Non-pigmented ciliary epithelial cell (primary cell): ENCODE data around the gene SGMS1.

ENCODE experiments used
- DNase-seq: peaks from one replicate; pipeline ENCODE4 v3.0.0-alpha.2; 2010; ENCODE audit warnings: low read depth

SGMS1 gene

DNA sequence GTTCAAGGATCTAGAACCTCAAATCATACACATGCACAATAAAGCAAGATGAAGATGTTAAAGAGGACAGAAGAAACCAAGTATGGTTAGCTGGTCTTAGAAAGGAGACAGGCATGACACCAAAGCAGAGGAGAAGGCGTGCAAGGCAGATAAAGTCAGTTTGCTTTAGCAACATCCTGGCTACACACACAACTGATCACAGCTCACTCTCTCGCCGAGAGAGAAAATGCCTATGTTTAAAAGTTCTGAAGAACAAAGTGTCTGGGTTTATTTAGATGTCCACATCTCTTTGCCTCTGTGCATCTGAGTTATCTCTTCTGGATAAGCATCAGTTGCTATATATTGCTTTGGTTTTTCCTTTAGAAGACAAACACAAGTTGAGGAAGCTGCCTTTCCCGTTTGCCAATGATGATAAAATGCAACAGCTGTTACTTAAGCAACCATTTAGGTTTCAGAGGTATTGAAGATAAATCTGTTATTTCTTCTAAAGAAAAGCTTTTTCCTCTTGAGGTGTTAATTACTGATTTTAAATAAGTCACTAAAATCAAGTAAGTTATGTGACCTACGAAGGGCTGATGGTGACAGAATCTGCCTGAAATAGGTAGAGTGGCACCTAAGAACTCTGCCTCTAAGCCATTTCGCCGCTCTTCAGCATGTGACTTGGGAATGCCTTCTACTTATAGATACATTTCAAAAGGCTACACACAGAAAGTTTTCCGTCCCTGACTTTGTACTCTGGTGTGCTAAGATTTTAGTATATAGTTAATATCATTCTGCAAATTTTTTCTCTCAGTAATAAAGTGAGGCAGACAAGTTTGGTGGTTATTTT is 226.2 kb downstream of the SGMS1 start:
- DNase-seq = no peak

DNA sequence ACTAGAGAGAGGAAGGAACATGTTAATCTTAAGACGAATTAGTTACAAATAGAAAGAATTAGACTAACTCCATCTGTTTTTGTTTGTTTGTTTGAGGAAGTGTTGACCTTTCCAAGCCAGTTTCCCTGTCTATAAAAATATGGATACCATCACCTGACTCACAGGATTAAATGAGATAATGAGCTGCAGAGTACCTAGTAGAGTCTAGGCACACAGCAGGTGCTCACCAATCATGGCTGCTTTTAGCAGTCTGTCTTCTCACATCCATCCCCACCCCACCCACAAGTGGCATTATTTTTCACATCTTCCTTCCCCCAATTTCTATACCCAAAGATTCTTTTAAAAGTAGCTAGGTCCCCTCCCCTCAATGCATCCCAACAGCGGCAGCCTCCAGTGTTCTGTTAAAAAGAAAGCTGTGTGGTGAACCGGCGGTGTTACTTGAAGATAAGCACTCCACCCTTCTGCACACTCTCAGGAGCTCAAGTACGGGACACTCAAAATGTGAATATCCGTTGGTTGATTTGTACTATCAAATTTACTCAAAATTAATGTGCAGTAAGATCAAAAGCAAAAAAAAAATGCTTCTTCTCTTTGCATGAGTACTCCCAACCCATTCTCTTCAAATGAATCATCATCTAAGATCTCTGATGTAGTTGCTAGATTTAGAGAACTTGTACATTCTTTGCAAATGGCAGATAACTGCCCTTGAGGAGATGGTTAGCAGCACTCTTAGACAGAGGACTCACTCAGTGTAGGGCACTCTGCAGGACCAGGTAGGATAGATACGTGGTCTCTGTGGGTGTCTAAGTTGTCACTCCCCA is 227.1 kb downstream of the SGMS1 start:
- DNase-seq = no peak

- DNase-seq = no peak
Measured at GRCh38 chr10:50395851-50396250, 227.9 kb downstream of the SGMS1 start.

- DNase-seq = no peak
Measured at GRCh38 chr10:50395271-50395670, 228.5 kb downstream of the SGMS1 start.

- DNase-seq = no peak
Measured at GRCh38 chr10:50394832-50395231, 228.9 kb downstream of the SGMS1 start.

- no peak for DNase-seq
Measured at GRCh38 chr10:50393784-50394467, 229.8 kb downstream of the SGMS1 start.

- no peak for DNase-seq
Measured at GRCh38 chr10:50392966-50393718, 230.6 kb downstream of the SGMS1 start.

DNA sequence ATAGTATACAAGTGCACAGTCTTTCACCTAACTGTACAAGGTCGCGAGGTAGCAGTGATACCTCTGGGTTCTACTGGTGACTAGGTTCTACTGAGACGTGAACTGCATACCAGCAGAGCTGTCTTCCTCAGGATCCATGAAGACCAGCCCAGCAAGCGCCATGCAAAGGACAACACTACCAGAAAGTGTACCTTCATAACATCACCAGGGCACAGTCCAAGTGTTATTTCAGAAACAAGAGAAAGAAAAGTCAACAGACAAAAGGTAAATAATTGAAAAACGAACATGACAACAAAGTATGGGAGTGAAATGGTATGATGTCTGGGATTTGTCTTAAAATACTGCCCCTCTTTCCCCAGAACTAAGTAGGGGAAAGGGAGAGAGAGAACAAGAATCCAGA is 231.3 kb downstream of the SGMS1 start:
- DNase-seq = no peak

- no peak for DNase-seq
Measured at GRCh38 chr10:50390302-50390701, 233.5 kb downstream of the SGMS1 start.

GRCh38 chr10:50388181-50388580 is 235.6 kb downstream of the SGMS1 start:
- no peak for DNase-seq

DNA sequence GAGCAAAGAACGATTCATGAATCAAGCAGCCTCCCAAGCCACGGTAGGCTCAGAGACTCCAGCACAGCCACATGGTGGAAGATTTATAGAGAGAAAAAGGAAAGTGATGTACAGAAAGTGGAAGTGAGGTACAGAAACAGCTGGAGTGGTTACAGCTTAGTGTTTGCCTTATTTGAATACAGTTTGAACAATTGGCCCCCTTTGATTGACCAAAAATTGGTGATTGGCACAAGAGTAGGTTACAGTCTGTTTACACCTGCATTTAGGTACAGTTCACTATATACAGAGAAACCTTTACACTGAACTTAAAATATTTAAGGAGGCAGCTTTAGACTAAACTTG is 236.1 kb downstream of the SGMS1 start:
- no peak for DNase-seq

GRCh38 chr10:50387007-50387731 is 236.6 kb downstream of the SGMS1 start:
- no peak for DNase-seq

DNA sequence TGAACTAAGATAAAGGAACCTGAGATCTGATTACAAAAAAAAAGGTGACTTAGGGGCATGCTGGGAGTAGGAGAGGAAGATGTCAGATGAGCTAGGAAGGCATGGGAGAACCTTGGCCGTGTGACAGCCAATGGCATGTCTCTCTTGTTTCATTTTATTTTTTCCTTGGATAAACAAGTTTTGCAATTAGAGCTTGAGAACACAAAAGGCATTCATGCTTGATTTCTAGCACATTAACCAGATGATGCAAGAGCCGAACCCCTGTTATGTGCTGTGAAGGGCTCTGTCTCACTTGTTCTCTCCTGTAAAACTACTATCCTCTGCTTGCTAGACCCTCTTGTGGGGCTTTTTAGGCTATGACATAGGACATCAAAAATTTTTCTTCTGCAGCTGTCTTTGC is 238.1 kb downstream of the SGMS1 start:
- DNase-seq = no peak

DNA sequence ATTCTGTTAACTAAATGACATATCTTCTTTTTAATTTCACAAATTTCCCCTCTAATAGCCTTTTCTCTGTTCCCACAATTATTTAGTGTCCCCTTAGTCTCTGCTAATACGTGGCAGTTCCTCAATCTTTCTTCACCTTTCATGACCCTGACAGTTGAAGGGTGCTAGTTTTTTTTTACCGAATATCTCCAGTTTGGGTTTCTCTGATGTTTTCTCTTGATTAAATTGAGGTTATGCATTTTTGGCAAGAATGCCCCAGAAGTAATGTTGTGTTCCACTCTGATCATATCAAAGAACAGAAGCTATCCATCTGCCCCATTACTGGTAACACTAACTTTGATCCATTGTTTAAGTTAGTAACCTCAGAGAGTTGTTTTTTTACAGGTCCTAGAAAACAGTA is 238.9 kb downstream of the SGMS1 start:
- DNase-seq = no peak

DNA sequence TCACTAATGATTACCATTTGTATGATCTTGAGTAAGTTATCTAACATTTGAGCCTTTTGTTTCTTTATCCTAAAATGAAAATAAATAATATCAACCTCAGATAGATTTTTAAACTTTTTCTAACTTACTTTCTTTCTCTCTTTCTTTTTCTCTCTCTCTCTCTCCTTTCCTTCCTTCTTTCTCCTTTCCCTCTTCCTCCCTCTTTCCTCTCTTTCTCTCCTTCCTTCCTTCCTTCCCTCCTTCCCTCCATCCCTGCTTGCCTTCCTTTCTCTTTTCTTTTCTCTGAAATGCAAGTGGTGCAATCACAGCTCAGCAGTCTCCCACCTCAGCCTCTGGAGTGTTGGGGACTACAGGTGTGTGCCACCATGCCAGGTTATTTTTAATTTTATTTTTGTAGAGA is 239.5 kb downstream of the SGMS1 start:
- DNase-seq = no peak

DNA sequence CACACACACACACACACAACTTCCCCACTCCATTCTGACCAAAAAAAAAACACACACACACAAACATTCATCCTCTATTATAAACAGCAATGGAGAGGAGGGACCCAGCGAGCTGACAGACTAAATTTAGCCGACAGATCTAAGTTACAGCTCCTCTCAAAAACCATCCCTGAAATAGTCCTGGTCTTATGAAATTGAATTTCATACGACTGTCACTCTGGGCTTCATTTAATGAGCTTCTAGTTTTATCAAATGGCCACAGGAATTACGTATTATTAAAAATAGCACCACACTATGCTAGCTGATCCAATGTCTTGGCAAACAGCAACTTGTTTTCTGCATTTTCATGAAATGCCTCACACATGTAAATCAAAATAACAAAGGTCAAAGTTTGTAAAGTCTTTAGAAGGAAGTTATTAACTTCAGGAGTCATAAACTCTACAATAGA is 241.2 kb downstream of the SGMS1 start:
- no peak for DNase-seq

- DNase-seq = no peak
Measured at GRCh38 chr10:50381642-50382041, 242.1 kb downstream of the SGMS1 start.

GRCh38 chr10:50379616-50380015 is 244.1 kb downstream of the SGMS1 start:
- DNase-seq = no peak

GRCh38 chr10:50375745-50376144 is 248.0 kb downstream of the SGMS1 start:
- DNase-seq = no peak

DNA sequence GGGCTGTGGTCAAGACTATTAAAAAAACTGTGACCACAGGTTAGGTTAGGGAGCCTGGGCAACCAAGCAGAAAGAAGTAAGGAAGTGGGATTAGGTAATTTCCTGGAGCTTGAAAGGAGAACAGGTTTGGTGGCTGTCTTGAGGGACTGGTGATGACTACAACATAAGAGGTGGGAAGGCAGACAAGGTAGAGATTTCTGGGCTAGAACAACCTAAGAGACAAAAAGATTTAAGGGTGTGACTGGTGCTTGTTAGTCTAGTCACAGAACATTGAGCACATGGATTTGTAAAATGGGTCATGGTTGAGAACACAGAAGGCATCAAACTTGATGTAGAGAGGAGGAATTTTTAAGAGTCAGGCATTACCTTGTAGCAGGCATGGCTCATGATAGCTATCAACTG is 248.7 kb downstream of the SGMS1 start:
- no peak for DNase-seq

DNA sequence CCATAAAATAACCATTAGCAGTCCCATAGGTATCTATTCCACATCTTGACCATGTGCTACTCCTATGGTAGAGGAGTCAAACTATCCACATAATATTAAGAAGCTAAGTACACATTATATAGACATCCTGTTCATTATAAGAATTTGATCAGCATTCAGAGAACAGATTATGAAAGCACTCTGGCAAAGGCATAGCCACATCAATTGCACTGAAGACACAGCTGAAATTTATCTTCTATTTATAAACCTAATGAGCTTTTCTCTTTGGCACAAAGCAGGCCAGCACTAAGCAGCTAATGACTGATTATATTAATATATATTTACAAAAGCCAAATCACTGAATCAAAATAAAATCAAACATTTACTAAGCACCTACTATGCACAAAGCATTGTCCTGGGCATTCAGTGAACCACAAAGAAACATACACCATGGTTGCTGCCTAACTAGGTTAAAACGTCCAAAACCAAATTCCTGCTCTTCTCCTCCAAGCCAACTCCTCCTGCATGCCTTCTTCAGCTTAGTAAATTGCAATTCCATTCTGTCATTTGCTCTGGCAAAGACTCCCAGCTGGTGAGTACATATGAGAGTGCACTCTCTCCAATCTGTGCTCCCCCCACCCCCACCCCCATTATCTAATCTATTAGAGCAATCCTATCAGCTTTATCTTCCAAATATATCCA is 249.8 kb downstream of the SGMS1 start:
- DNase-seq = no peak
